Measurements from ENCODE around the gene TRPV3. TPM values are rescaled to one million over a fixed set of nuclear protein-coding genes. Genes with fewer than 3 reads are reported as not detected.

The TRPV3 gene
- total RNA-seq, 1 experiment from 2014 or later, result 3.6 TPM

DNA sequence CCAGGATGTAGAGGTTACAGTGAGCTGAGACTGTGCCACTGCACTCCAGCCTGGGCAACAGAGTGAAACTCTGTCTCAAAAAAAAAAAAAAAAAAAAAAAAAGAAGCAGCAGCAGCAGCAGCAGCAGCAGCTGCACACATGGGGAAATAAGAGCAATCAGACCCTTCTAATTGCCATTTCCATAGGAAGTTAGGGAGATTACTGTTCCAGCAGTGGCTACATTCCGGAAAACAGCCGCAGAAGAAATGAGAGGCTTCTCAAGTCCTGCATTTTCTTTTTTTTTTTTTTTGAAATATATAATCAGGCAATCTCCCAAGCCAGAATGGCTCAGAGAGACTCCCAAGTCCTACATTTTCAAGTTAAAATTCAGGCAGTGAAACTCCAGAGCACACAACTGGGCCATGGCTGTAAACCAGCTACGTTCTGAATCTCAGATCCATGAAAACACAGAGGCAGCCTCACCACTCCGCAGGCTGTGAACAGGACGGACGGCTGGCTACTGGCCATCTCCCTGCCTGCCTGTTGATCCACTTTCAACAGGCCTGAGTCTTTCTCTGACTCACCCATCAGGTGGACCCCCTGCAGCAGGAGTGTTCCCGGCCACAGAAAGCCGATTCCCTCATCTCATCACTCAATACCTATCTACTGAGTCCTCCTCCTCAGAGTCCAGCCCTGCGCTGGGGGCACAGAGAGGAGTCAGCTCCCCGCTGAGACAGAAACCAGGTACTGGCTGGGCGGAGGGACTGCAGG, 36.6 kb upstream of the TRPV3 start:
- DNase-seq, result peak; percentile 74
- ChIA-PET CTCF (no interaction called here), POLR2A (ENCODE audit: unreplicated experiment) (no interaction called here)
- Histone ChIP-seq H3F3A (ENCODE audit: low read length, unreplicated experiment) (no peaks in the 10 kb centered on the region), H3K4me2 (ENCODE audit: low read length) (peak overlapping the region; percentile 53), H3K79me2 (ENCODE audit: low read length) (no peaks in the 10 kb centered on the region), H3K9ac (ENCODE audit: low read length) (peak overlapping the region; percentile 62), H3K27me3 (ENCODE audit: low read length) (no peaks in the 10 kb centered on the region), H3K27ac (ENCODE audit: low read length) (peak overlapping the region; percentile 60), H3K9me2 (replicated peaks; ENCODE audit: low read length) (no peaks in the 10 kb centered on the region), H4K20me1 (ENCODE audit: low read length) (no peaks in the 10 kb centered on the region), H3K9me3 (ENCODE audit: low read length) (no peaks in the 10 kb centered on the region), H3K4me1 (ENCODE audit: insufficient read depth, low read length) (peaks cover 11% of the 10 kb centered on the region), H3K4me3 (ENCODE audit: low read length) (no peak overlapping the region), H2AFZ (ENCODE audit: low read length) (no peak overlapping the region), H3K36me3 (ENCODE audit: low read depth, low read length) (no peaks in the 10 kb centered on the region)
- BruUV-seq (replicated peaks), result no TSS peak
- TF ChIP-seq EZH2phosphoT487 (IDR thresholded peaks at IDR 0.05; ENCODE audit: borderline replicate concordance, low read length) (no peak), EZH2 (IDR thresholded peaks at IDR 0.05; ENCODE audit: low read length, unreplicated experiment) (no peak)
- TF ChIP-seq, protein P1, sequence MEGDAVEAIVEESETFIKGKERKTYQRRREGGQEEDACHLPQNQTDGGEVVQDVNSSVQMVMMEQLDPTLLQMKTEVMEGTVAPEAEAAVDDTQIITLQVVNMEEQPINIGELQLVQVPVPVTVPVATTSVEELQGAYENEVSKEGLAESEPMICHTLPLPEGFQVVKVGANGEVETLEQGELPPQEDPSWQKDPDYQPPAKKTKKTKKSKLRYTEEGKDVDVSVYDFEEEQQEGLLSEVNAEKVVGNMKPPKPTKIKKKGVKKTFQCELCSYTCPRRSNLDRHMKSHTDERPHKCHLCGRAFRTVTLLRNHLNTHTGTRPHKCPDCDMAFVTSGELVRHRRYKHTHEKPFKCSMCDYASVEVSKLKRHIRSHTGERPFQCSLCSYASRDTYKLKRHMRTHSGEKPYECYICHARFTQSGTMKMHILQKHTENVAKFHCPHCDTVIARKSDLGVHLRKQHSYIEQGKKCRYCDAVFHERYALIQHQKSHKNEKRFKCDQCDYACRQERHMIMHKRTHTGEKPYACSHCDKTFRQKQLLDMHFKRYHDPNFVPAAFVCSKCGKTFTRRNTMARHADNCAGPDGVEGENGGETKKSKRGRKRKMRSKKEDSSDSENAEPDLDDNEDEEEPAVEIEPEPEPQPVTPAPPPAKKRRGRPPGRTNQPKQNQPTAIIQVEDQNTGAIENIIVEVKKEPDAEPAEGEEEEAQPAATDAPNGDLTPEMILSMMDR (conservative IDR thresholded peaks at IDR 0.05; ENCODE audit: low read depth, low read length), result no peak
- peak; percentile 92 for ATAC-seq
- intact Hi-C loops (cut with micrococcal nuclease), result no loop called here

DNA sequence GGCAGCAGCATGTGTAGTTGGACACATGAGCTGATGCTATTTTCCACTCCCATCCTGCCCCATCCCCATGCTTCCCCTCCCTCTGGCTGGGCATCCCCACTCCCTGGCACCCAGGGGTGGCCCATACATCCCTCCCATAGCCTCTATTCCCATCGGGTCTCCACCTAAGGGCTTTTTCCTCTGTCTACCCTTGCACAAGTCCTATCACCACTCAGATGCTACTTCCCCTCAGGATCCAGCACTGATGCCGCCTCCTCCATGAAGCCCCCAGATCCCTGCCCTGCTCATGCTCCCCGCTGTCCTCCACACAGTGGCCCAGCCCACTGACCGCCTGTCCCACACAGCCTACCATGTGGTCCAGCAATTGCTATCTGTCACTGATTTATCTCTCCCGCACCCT, 35.8 kb upstream of the TRPV3 start:
- Histone ChIP-seq H3K9me3 (ENCODE audit: low read length) (no peaks in the 10 kb centered on the region), H3K4me3 (ENCODE audit: low read length) (no peak overlapping the region), H3F3A (ENCODE audit: low read length, unreplicated experiment) (no peaks in the 10 kb centered on the region), H3K27me3 (ENCODE audit: low read length) (no peaks in the 10 kb centered on the region), H4K20me1 (ENCODE audit: low read length) (no peaks in the 10 kb centered on the region), H3K4me2 (ENCODE audit: low read length) (no peak overlapping the region), H3K27ac (ENCODE audit: low read length) (no peak overlapping the region), H3K9me2 (replicated peaks; ENCODE audit: low read length) (no peaks in the 10 kb centered on the region), H3K9ac (ENCODE audit: low read length) (no peak overlapping the region), H3K36me3 (ENCODE audit: low read depth, low read length) (no peaks in the 10 kb centered on the region), H3K79me2 (ENCODE audit: low read length) (no peaks in the 10 kb centered on the region), H3K4me1 (ENCODE audit: insufficient read depth, low read length) (peaks cover 11% of the 10 kb centered on the region), H2AFZ (ENCODE audit: low read length) (no peak overlapping the region)
- BruUV-seq (replicated peaks), result no TSS peak
- POLR2A ChIA-PET (ENCODE audit: unreplicated experiment), result no interaction called here
- intact Hi-C loops (cut with micrococcal nuclease), result no loop called here
- DNase-seq, result no peak
- TF ChIP-seq EZH2phosphoT487 (IDR thresholded peaks at IDR 0.05; ENCODE audit: borderline replicate concordance, low read length) (no peak), EZH2 (IDR thresholded peaks at IDR 0.05; ENCODE audit: low read length, unreplicated experiment) (no peak)
- TF ChIP-seq, protein P1 (conservative IDR thresholded peaks at IDR 0.05; ENCODE audit: low read depth, low read length), result no peak
- ATAC-seq, result no peak
- CTCF ChIA-PET, result interaction anchor here (0.6 kb wide), 1 partner anchor 34 kb away, joined by 3 read pairs; no protein-coding TSS in a partner anchor

DNA sequence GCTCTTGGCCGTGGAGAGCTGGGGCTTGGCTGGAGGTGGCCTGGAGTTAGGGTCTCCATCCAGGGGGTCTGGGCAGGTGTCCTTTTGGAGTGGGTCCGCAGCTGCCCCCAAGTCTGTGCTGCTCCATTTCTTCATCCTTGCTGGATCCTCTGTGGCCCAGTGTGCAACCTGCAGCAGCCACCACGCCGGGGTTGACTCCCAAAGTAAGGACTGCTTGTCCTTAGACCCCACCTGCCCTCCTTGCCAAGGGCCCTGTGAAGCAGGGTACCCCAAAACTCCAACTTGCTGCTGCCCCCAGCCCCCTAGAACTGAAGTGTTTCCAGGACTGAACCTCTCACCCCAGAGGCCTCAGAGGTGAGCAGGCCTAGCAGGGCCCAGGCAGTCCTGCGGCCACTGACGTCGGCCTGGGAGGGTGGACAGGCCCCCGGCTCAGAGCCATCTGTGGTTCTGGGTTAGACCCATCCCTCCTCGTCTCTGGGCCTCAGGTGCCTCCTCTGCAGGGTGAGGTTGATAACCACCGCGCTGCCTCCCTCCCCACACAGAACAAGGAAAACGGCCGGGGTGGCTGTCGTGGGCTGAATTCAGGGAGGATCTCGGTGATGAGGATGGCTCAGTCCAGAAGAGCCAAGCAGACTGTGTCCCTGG, 34.7 kb upstream of the TRPV3 start:
- Histone ChIP-seq H3K27me3 (ENCODE audit: low read length) (no peaks in the 10 kb centered on the region), H4K20me1 (ENCODE audit: low read length) (no peaks in the 10 kb centered on the region), H3K36me3 (ENCODE audit: low read depth, low read length) (no peaks in the 10 kb centered on the region), H3K4me3 (ENCODE audit: low read length) (no peak overlapping the region), H3F3A (ENCODE audit: low read length, unreplicated experiment) (no peaks in the 10 kb centered on the region), H3K4me1 (ENCODE audit: insufficient read depth, low read length) (peaks cover 11% of the 10 kb centered on the region), H3K9me3 (ENCODE audit: low read length) (no peaks in the 10 kb centered on the region), H3K27ac (ENCODE audit: low read length) (no peak overlapping the region), H3K79me2 (ENCODE audit: low read length) (no peaks in the 10 kb centered on the region), H3K9ac (ENCODE audit: low read length) (no peak overlapping the region), H2AFZ (ENCODE audit: low read length) (no peak overlapping the region), H3K9me2 (replicated peaks; ENCODE audit: low read length) (no peaks in the 10 kb centered on the region), H3K4me2 (ENCODE audit: low read length) (no peak overlapping the region)
- DNase-seq (no peak), ATAC-seq (no peak)
- POLR2A ChIA-PET (ENCODE audit: unreplicated experiment), result no interaction called here
- BruUV-seq (replicated peaks), result no TSS peak
- intact Hi-C loops (cut with micrococcal nuclease), result no loop called here
- CTCF ChIA-PET, result interaction anchor here (0.6 kb wide), 1 partner anchor 33 kb away, joined by 3 read pairs; no protein-coding TSS in a partner anchor
- no peak for TF ChIP-seq EZH2phosphoT487 (IDR thresholded peaks at IDR 0.05; ENCODE audit: borderline replicate concordance, low read length)
- TF ChIP-seq EZH2 (IDR thresholded peaks at IDR 0.05; ENCODE audit: low read length, unreplicated experiment), result no peak
- TF ChIP-seq, protein P1 (conservative IDR thresholded peaks at IDR 0.05; ENCODE audit: low read depth, low read length), result no peak
